HFF-Myc (cell line): ENCODE data around the gene GPR139.

Source experiments
- DNase-seq: peaks from one replicate; pipeline ENCODE4 v3.0.0-alpha.2; 2011; ENCODE audit warnings: low read depth; ENCODE audit errors: extremely low read depth
- H3K4me3 ChIP-seq: replicated peaks from 2 replicates; pipeline ENCODE4 v1.5.1; 2011; ENCODE audit warnings: low read depth, mild to moderate bottlenecking, control low read depth, low read length
- TF ChIP-seq, protein P1 (sequence below): IDR thresholded peaks from 2 replicates; pipeline ENCODE4 v1.5.1; 2012; ENCODE audit warnings: mild to moderate bottlenecking, low read depth, low read length, control low read depth; ENCODE audit errors: missing control alignments

The GPR139 gene

DNA sequence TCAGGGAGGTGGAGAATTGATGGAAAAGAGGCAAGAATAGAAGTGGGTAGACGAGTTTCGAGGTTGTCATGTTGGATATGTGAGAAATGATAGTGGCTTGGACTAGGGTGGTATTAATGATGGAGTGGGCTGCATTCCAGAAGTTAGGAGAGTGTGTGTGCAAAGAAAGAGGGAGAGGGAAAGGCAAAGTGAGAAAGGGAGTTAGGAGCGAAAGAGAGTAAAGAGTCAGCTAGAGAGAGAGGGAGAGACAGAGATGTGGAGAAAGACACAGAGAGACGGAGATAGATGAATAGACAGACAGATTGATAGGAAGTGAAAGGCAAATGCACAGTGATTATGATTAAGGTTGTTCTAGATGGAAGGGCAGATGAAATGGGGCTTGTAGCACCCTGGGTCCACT lies 5.4 kb upstream of the GPR139 start:
- H3K4me3 ChIP-seq, result no peak overlapping the region
- TF ChIP-seq, protein P1, sequence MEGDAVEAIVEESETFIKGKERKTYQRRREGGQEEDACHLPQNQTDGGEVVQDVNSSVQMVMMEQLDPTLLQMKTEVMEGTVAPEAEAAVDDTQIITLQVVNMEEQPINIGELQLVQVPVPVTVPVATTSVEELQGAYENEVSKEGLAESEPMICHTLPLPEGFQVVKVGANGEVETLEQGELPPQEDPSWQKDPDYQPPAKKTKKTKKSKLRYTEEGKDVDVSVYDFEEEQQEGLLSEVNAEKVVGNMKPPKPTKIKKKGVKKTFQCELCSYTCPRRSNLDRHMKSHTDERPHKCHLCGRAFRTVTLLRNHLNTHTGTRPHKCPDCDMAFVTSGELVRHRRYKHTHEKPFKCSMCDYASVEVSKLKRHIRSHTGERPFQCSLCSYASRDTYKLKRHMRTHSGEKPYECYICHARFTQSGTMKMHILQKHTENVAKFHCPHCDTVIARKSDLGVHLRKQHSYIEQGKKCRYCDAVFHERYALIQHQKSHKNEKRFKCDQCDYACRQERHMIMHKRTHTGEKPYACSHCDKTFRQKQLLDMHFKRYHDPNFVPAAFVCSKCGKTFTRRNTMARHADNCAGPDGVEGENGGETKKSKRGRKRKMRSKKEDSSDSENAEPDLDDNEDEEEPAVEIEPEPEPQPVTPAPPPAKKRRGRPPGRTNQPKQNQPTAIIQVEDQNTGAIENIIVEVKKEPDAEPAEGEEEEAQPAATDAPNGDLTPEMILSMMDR, result no peak
- no peak for DNase-seq

DNA sequence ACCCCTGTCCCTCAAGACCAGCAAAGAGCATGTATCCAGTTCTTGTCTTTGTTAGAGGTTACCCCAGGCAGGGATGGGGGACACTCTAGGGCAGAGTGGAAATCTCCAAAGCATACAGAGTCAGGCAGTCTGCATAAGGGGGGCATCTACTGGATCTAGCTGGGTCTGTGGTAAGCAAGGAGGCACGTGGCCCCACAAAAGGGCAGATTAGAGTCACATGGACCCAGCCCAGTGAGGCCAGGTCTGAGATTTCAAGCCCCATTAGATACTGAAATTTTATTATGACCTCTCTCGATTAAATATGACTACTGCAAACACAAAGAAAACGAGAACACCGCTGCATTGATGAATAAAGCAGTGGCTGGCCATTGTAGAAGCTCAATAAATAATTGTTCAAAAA lies 1.6 kb upstream of the GPR139 start:
- TF ChIP-seq, protein P1, result no peak
- no peak for DNase-seq

DNA sequence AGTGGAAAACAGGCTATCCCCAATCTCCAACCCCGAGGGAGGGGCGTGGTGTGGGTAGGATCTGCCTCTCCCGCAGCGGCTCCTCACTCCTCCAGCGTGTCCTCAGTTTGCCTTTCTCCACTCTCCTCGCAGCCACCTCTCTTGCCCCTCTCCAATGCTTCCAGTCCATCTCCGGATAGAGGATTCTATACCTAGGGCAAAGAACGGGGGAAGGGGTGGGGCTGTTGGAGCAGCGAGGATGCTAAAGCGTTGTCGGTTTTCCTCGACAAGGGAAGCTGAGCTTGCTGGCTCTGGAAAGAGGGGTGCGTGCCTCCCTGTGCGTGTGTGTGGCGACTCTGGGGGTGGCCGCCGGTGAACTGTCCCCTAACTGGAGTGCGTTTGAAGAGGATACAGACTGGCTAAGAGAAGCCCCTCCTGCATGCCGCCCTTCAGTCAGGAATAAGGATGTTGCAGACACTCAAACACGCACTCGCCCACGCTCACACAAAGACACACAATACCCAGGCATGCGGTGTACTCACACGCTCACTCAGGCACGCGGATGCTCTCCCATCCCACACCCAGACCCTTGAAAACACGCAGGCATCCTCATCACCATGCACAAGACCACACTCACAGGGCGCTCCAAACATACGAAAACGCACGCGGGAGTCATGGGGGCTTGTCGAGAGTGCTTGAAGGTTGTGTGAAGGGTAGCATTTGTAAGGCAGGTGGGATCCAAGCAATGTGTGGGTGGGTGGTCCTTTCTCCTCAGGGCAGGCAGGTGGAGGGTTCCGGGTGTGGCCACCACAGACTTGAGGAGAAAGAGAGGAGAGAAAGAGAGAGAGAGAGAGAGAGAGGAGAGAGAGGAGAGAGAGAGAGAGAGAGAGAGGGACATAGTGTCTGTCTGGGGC lies 655 bp upstream of the GPR139 start:
- TF ChIP-seq, protein P1, result no peak
- no peak for DNase-seq
- H3K4me3 ChIP-seq, result no peak overlapping the region

More for the DNA sequence above, 1.6 kb upstream of the GPR139 start:
- H3K4me3 ChIP-seq, result no peak overlapping the region

DNA sequence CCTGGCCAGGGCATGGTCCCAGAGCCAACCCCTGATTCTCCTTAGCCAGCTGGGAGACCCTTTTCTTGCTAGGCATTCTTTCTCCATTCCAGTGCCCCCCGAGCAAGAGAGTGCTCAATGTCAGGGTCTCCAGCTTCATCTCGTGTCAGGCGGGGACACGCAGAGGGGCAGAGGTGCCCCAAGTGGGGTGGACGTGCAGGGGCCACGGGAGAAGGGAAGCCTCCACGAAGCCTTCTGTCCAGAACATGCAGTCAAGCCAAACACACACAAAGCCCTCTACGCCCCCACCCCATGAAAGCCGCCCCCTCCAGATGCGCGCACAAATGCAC lies 852 bp downstream of the GPR139 start:
- no peak overlapping the region for H3K4me3 ChIP-seq
- no peak for DNase-seq
- TF ChIP-seq, protein P1, result no peak

DNA sequence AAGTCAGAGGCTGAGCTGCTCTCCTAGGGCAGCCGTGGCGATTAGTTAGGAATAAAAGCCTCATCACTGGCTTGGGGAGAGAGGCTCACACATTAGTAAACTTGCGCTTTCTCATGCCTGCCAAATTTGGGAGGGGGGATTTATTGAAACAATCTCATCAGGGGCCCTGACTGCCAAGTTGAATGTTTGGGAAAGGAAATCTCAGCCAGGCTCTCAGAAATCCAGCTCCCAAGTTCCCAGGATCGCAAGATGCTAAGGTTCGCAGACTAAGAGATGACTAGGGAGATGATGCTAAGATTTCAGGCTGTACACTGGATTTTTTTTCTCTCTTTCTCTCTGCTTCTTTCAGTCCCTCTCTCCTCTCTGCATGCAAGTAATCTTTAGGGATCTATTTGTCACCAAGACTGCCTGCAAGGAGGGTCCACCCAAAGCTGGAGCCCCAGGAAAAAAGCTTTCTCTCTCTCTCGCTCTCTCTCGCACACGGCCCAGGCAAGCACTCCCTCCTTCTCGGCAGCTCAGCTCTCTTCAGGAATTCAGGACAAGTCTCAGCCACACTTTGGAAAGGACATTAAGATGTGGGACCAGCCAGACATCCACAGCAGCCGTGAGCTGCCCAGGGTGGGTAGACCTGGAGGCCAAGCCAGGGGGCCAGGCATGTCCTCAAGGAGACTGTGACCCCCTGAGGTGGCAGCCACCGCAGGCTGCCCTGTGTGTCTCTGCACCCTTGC lies 1.4 kb downstream of the GPR139 start:
- TF ChIP-seq, protein P1, result no peak
- no peak overlapping the region for H3K4me3 ChIP-seq
- DNase-seq, result no peak

DNA sequence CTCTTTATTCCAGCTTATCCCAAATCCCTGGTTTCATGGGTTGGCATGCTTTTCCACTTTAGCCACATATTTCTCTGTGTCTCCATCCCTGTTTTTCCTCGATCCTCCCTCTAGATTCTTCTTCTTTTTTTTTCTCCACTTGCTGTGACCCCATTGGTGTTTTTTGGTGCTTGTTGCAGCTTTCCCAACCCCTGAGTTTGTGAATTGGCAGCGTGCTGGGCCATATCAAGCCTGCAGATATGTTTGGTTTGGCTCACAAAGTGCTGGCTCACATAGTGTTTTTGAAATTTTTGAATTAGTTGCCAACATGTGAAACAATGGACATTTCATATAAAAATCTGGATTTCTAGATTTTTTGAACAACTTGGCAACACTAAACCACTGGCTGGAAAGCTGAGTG lies 8.8 kb downstream of the GPR139 start:
- TF ChIP-seq, protein P1, result no peak
- H3K4me3 ChIP-seq, result no peak overlapping the region
- DNase-seq, result no peak

DNA sequence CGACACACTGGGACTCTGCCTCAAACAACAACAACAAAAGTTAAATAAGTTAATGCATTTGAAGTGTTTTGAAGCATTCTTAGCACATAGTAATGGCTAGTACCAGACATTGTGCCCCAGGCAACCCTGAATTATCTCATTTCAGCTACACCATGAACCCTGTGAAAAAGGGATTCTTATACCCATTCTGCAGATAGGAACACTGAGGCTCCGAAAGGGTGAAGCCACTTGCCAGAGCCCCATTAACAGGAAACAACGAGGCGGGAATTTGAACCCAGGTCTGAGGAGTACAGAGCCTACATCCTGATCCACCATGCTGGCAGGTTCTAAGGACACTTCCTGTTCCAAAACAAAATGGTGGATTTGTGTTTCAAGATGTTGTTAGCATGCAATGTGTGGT lies 9.2 kb downstream of the GPR139 start:
- TF ChIP-seq, protein P1, result no peak
- DNase-seq, result no peak
- no peak overlapping the region for H3K4me3 ChIP-seq
